Measurements from ENCODE around the gene LRP8. TPM values are rescaled to one million over a fixed set of nuclear protein-coding genes. Genes with fewer than 3 reads are reported as not detected.

The LRP8 gene
- total RNA-seq, 1 experiment from 2014 or later = 54.4 TPM

GRCh38 chr1:53267761-53268160, 60.1 kb downstream of the LRP8 start:
- Histone ChIP-seq H3K4me1 (ENCODE audit: insufficient read depth, low read length) (no peaks in the 10 kb centered on the region), H3K4me2 (ENCODE audit: low read length) (no peak overlapping the region), H3K27ac (ENCODE audit: low read length) (no peak overlapping the region), H3K79me2 (ENCODE audit: low read length) (no peaks in the 10 kb centered on the region), H3K9me3 (ENCODE audit: low read length) (no peaks in the 10 kb centered on the region), H3K27me3 (ENCODE audit: low read length) (no peaks in the 10 kb centered on the region), H4K20me1 (ENCODE audit: low read length) (no peaks in the 10 kb centered on the region), H3F3A (ENCODE audit: low read length, unreplicated experiment) (no peaks in the 10 kb centered on the region), H2AFZ (ENCODE audit: low read length) (no peak overlapping the region), H3K9ac (ENCODE audit: low read length) (no peak overlapping the region), H3K4me3 (ENCODE audit: low read length) (no peak overlapping the region), H3K9me2 (replicated peaks; ENCODE audit: low read length) (no peaks in the 10 kb centered on the region), H3K36me3 (ENCODE audit: low read depth, low read length) (peaks cover 46% of the 10 kb centered on the region)
- intact Hi-C loops (cut with micrococcal nuclease) = no loop called here
- ATAC-seq = no peak
- ChIA-PET CTCF (no interaction called here), POLR2A (ENCODE audit: unreplicated experiment) (no interaction called here)
- TF ChIP-seq EZH2phosphoT487 (IDR thresholded peaks at IDR 0.05; ENCODE audit: borderline replicate concordance, low read length) (no peak), CTCF (conservative IDR thresholded peaks at IDR 0.05; ENCODE audit: low read depth, low read length) (no peak), EZH2 (IDR thresholded peaks at IDR 0.05; ENCODE audit: low read length, unreplicated experiment) (no peak)
- DNase-seq = no peak
- no TSS peak for BruUV-seq (replicated peaks)

GRCh38 chr1:53266038-53266437, 61.8 kb downstream of the LRP8 start:
- H3K9me2 ChIP-seq (replicated peaks; ENCODE audit: low read length) = no peaks in the 10 kb centered on the region
- H3K4me1 ChIP-seq (ENCODE audit: insufficient read depth, low read length) = no peaks in the 10 kb centered on the region
- ChIA-PET POLR2A (ENCODE audit: unreplicated experiment) (no interaction called here), CTCF (interaction anchor here (1.5 kb wide), 1 partner anchor 127 kb away, joined by 4 read pairs; no protein-coding TSS in a partner anchor)
- DNase-seq = peak; percentile 50
- H3K9ac ChIP-seq (ENCODE audit: low read length) = no peak overlapping the region
- peak; percentile 78 for ATAC-seq
- no peaks in the 10 kb centered on the region for H4K20me1 ChIP-seq (ENCODE audit: low read length)
- peak; percentile 57 for TF ChIP-seq CTCF (conservative IDR thresholded peaks at IDR 0.05; ENCODE audit: low read depth, low read length)
- no peak for TF ChIP-seq EZH2 (IDR thresholded peaks at IDR 0.05; ENCODE audit: low read length, unreplicated experiment)
- no peak overlapping the region for H3K27ac ChIP-seq (ENCODE audit: low read length)
- H3K4me2 ChIP-seq (ENCODE audit: low read length) = no peak overlapping the region
- no TSS peak for BruUV-seq (replicated peaks)
- H3K36me3 ChIP-seq (ENCODE audit: low read depth, low read length) = peaks cover 59% of the 10 kb centered on the region
- intact Hi-C loops (cut with micrococcal nuclease) = no loop called here
- no peaks in the 10 kb centered on the region for H3K9me3 ChIP-seq (ENCODE audit: low read length)
- no peak overlapping the region for H2AFZ ChIP-seq (ENCODE audit: low read length)
- H3F3A ChIP-seq (ENCODE audit: low read length, unreplicated experiment) = no peaks in the 10 kb centered on the region
- H3K27me3 ChIP-seq (ENCODE audit: low read length) = no peaks in the 10 kb centered on the region
- no peaks in the 10 kb centered on the region for H3K79me2 ChIP-seq (ENCODE audit: low read length)
- no peak overlapping the region for H3K4me3 ChIP-seq (ENCODE audit: low read length)

GRCh38 chr1:53265581-53265980, 62.3 kb downstream of the LRP8 start:
- intact Hi-C loops (cut with micrococcal nuclease) = no loop called here
- POLR2A ChIA-PET (ENCODE audit: unreplicated experiment) = no interaction called here
- no peak overlapping the region for H3K9ac ChIP-seq (ENCODE audit: low read length)
- no peak overlapping the region for H3K4me3 ChIP-seq (ENCODE audit: low read length)
- ATAC-seq (no peak), DNase-seq (peak; percentile 23)
- no TSS peak for BruUV-seq (replicated peaks)
- no peaks in the 10 kb centered on the region for H3K27me3 ChIP-seq (ENCODE audit: low read length)
- H3K9me2 ChIP-seq (replicated peaks; ENCODE audit: low read length) = no peaks in the 10 kb centered on the region
- H3K4me2 ChIP-seq (ENCODE audit: low read length) = no peak overlapping the region
- TF ChIP-seq EZH2phosphoT487 (IDR thresholded peaks at IDR 0.05; ENCODE audit: borderline replicate concordance, low read length) = no peak
- TF ChIP-seq CTCF (conservative IDR thresholded peaks at IDR 0.05; ENCODE audit: low read depth, low read length) = no peak
- TF ChIP-seq EZH2 (IDR thresholded peaks at IDR 0.05; ENCODE audit: low read length, unreplicated experiment) = no peak
- no peaks in the 10 kb centered on the region for H3K4me1 ChIP-seq (ENCODE audit: insufficient read depth, low read length)
- CTCF ChIA-PET = interaction anchor here (1.5 kb wide), 1 partner anchor 128 kb away, joined by 4 read pairs; no protein-coding TSS in a partner anchor
- peaks cover 60% of the 10 kb centered on the region for H3K36me3 ChIP-seq (ENCODE audit: low read depth, low read length)
- H2AFZ ChIP-seq (ENCODE audit: low read length) = no peak overlapping the region
- no peaks in the 10 kb centered on the region for H3K9me3 ChIP-seq (ENCODE audit: low read length)
- H4K20me1 ChIP-seq (ENCODE audit: low read length) = no peaks in the 10 kb centered on the region
- no peak overlapping the region for H3K27ac ChIP-seq (ENCODE audit: low read length)
- no peaks in the 10 kb centered on the region for H3K79me2 ChIP-seq (ENCODE audit: low read length)
- H3F3A ChIP-seq (ENCODE audit: low read length, unreplicated experiment) = no peaks in the 10 kb centered on the region

Data from PC-3 (cell line).